ENCODE data around the gene SH2D1A. TPM values are rescaled to one million over a fixed set of nuclear protein-coding genes. Genes with fewer than 3 reads are reported as not detected.

SH2D1A gene
- total RNA-seq, 1 experiment from 2014 or later, result not detected

- no peak overlapping the region for H4K8ac ChIP-seq (replicated peaks; ENCODE audit: insufficient read length, low read depth, low read length)
- H3T11ph ChIP-seq (ENCODE audit: low read length), result no peak overlapping the region
- H3K9me3 ChIP-seq (ENCODE audit: control insufficient read depth, low read depth, low read length), result no peaks in the 10 kb centered on the region
- no peak overlapping the region for H4K5ac ChIP-seq (ENCODE audit: insufficient read length, low read depth, low read length)
- no peaks in the 10 kb centered on the region for H3K79me1 ChIP-seq (ENCODE audit: insufficient read depth, low read depth, low read length, poor library complexity, severe bottlenecking)
- Mint-ChIP-seq H3K4me1 (no peaks in the 10 kb centered on the region), H3K36me3 (ENCODE audit: insufficient read depth in 1 of 3, low read depth in 3 of 3) (no peaks in the 10 kb centered on the region), H3K9me3 (peaks cover 5 to 8% of the 10 kb centered on the region in 2 experiments; a peak in 4 of 5 replicates), H3K27me3 (ENCODE audit: low read depth) (no peaks in the 10 kb centered on the region; the same call in 1 of the 2 replicates), H3K27ac (no peak overlapping the region), H3K4me3 (no peak overlapping the region)
- no peak overlapping the region for H3K27ac ChIP-seq (ENCODE audit: insufficient read length, low read depth, low read length)
- no peak overlapping the region for H4K91ac ChIP-seq (ENCODE audit: insufficient read length, low read depth, low read length)
- no peak overlapping the region for H2BK120ac ChIP-seq (ENCODE audit: low read depth, low read length, poor library complexity, severe bottlenecking)
- no peak overlapping the region for H2AFZ ChIP-seq (ENCODE audit: low read length)
- H2BK20ac ChIP-seq (ENCODE audit: low read depth, low read length, poor library complexity, severe bottlenecking), result no peak overlapping the region
- no peaks in the 10 kb centered on the region for H3K27me3 ChIP-seq (ENCODE audit: insufficient read depth, low read length)
- no peaks in the 10 kb centered on the region for H4K20me1 ChIP-seq (ENCODE audit: control insufficient read depth, insufficient read depth, insufficient read length)
- H3K14ac ChIP-seq (ENCODE audit: insufficient read depth, low read length), result no peak overlapping the region
- H3K79me2 ChIP-seq (ENCODE audit: insufficient read depth, low read length), result no peaks in the 10 kb centered on the region
- no peak overlapping the region for H3K18ac ChIP-seq (ENCODE audit: insufficient read length, low read depth, low read length)
- H2AK5ac ChIP-seq (ENCODE audit: insufficient read length, low read length), result no peak overlapping the region
- no peak overlapping the region for H3K4me2 ChIP-seq (ENCODE audit: insufficient read depth, insufficient read length, low read length)
- H3K23ac ChIP-seq (ENCODE audit: insufficient read length, low read depth, low read length), result no peak overlapping the region
- H2BK15ac ChIP-seq (ENCODE audit: low read depth, low read length), result no peak overlapping the region
- H2BK5ac ChIP-seq (ENCODE audit: insufficient read length, low read length), result no peak overlapping the region
- no peak for DNase-seq
- H2BK12ac ChIP-seq (ENCODE audit: insufficient read length, low read depth, low read length), result no peak overlapping the region
- no CpG with 5 or more reads among the region's 1 CpG for WGBS (ENCODE audit: extremely low coverage, insufficient read length, low lambda C conversion rate)
- H3K4ac ChIP-seq (ENCODE audit: low read depth, low read length), result no peak overlapping the region
- no peaks in the 10 kb centered on the region for H3K23me2 ChIP-seq (ENCODE audit: insufficient read length, low read depth, low read length, poor library complexity, severe bottlenecking)
- H3K9ac ChIP-seq (ENCODE audit: extremely low read depth, insufficient read length, low read length), result no peak overlapping the region
- TF ChIP-seq, protein P1, sequence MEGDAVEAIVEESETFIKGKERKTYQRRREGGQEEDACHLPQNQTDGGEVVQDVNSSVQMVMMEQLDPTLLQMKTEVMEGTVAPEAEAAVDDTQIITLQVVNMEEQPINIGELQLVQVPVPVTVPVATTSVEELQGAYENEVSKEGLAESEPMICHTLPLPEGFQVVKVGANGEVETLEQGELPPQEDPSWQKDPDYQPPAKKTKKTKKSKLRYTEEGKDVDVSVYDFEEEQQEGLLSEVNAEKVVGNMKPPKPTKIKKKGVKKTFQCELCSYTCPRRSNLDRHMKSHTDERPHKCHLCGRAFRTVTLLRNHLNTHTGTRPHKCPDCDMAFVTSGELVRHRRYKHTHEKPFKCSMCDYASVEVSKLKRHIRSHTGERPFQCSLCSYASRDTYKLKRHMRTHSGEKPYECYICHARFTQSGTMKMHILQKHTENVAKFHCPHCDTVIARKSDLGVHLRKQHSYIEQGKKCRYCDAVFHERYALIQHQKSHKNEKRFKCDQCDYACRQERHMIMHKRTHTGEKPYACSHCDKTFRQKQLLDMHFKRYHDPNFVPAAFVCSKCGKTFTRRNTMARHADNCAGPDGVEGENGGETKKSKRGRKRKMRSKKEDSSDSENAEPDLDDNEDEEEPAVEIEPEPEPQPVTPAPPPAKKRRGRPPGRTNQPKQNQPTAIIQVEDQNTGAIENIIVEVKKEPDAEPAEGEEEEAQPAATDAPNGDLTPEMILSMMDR (conservative IDR thresholded peaks at IDR 0.05), result no peak
- H3K4me1 ChIP-seq (ENCODE audit: insufficient read depth, low read length), result no peaks in the 10 kb centered on the region
- H3K56ac ChIP-seq (ENCODE audit: insufficient read length, low read depth, low read length), result no peak overlapping the region
Measured at GRCh38 chrX:124335598-124335997, 10.8 kb upstream of the SH2D1A start.

Measured in H9 (cell line).